Measurements from ENCODE around the gene MVB12B. TPM values are rescaled to one million over a fixed set of nuclear protein-coding genes. Genes with fewer than 3 reads are reported as not detected.

MVB12B gene
- total RNA-seq, 4 donors from 2014 or later, result 27.2 to 36.9 (median 33.2) TPM

DNA sequence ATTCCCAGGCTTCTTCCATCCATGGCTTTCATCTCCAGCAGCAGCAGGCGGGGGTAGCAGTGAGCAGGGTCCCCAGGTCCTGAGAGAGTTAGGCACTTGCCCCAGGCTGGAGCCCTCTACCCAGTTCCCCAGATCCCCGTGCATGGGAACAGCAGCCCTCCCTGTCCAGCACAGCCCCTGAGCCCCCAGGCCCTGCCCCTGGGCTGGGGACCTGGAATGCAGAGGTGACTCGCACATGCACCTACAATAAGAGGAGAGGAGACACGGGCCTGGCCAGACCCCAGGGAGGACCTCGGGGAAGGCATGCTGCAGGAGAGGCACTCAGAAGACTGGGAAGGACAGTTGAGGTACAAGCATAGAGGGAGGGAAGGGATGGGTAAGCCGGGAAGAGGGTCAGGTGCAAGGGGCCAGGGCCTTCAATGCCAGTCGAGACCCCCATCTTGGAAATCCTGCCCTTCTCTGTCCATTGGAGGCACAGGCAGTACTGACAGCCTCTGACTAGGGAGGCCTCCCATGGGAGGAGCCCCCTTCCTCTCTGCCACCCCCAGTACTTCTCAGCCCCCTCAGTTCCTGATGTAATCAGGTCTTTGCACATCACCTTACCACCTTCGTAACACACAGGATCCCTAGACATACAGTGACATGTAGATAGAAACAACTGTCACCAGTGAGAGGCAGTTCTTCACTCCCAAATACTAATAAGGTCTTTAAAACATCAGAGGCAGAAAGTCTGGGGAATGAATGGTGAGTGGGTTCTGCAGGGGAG lies 151.8 kb downstream of the MVB12B start:
- H3K4me1 ChIP-seq, result peaks cover 0 to 18% (median 0%) of the 10 kb centered on the region in 4 donors
- H3K4me3 ChIP-seq, result no peak overlapping the region
- H3K27me3 ChIP-seq, result no peaks in the 10 kb centered on the region
- H3K27ac ChIP-seq, result no peak overlapping the region
- no peak for TF ChIP-seq EP300 (IDR thresholded peaks at IDR 0.05)
- TF ChIP-seq, protein P1, sequence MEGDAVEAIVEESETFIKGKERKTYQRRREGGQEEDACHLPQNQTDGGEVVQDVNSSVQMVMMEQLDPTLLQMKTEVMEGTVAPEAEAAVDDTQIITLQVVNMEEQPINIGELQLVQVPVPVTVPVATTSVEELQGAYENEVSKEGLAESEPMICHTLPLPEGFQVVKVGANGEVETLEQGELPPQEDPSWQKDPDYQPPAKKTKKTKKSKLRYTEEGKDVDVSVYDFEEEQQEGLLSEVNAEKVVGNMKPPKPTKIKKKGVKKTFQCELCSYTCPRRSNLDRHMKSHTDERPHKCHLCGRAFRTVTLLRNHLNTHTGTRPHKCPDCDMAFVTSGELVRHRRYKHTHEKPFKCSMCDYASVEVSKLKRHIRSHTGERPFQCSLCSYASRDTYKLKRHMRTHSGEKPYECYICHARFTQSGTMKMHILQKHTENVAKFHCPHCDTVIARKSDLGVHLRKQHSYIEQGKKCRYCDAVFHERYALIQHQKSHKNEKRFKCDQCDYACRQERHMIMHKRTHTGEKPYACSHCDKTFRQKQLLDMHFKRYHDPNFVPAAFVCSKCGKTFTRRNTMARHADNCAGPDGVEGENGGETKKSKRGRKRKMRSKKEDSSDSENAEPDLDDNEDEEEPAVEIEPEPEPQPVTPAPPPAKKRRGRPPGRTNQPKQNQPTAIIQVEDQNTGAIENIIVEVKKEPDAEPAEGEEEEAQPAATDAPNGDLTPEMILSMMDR (IDR thresholded peaks at IDR 0.05), result no peak
- no peak for TF ChIP-seq POLR2A (IDR thresholded peaks at IDR 0.05)
- WGBS, 2 donors, result 81 to 92% methylated on average over 8 of the region's 8 CpGs
- H3K9me3 ChIP-seq, result no peaks in the 10 kb centered on the region
- no peak for DNase-seq (ENCODE audit: low spot score in 2 of 2)
- peaks cover 0 to 56% (median 0%) of the 10 kb centered on the region in 3 donors for H3K36me3 ChIP-seq

DNA sequence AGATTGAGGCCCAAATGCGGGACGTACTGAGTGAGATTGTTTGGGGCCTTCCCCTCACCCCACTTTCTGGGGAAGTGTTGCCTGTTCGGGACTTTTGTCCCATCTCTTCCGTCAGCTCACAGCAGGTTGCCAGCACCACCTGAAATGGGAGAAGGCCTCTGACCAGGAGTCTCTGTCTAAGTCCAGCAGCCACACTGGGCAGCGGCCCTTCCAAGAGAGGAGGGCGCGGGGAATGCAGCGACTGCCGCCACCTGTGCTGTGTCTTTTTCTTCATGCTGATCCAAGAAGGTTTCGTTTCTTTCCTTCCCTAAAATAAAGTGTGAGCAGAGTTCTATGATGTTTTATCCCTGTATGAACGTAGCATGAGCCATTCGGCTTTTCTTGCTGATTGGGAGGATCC lies 152.9 kb downstream of the MVB12B start:
- TF ChIP-seq, protein P1 (IDR thresholded peaks at IDR 0.05), result no peak
- TF ChIP-seq EP300 (IDR thresholded peaks at IDR 0.05) (no peak), POLR2A (IDR thresholded peaks at IDR 0.05) (no peak)
- Histone ChIP-seq H3K27me3 (no peaks in the 10 kb centered on the region), H3K4me3 (no peak overlapping the region), H3K4me1 (peaks cover 0 to 11% (median 0%) of the 10 kb centered on the region in 4 donors), H3K9me3 (no peaks in the 10 kb centered on the region), H3K27ac (no peak overlapping the region), H3K36me3 (peaks cover 0 to 65% (median 0%) of the 10 kb centered on the region in 3 donors)
- DNase-seq (ENCODE audit: low spot score in 2 of 2), result no peak
- 88 to 96% methylated on average over 12 of the region's 12 CpGs for WGBS, 2 donors

DNA sequence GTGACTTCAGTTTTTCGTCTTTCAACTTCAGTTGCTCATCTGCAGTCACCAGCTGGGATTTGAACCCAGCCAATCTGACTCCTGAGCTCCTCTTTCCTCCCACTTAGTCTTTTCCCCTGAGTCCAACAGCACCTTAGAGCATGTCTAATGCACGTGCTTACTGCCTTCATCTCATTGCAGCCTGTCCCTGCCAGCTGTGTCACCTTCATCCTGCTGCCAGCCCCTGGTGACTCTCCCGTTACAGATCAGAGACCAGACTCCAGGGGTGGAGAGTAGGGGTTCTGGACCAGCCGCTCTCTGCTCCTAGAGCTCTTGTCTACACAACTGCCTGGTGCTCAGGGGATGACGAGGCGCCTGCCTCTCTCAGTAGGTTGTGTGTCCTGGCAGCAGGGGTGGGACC lies 154.2 kb downstream of the MVB12B start:
- H3K4me3 ChIP-seq, result no peak overlapping the region
- H3K27me3 ChIP-seq, result no peaks in the 10 kb centered on the region
- peaks cover 0 to 11% (median 0%) of the 10 kb centered on the region in 4 donors for H3K4me1 ChIP-seq
- peaks cover 0 to 68% (median 0%) of the 10 kb centered on the region in 3 donors for H3K36me3 ChIP-seq
- peak overlapping the region in 1 of 4 donors; percentile 78 for H3K27ac ChIP-seq
- 80 to 91% methylated on average over 6 of the region's 6 CpGs for whole genome bisulfite sequencing, 2 donors
- TF ChIP-seq, protein P1 (IDR thresholded peaks at IDR 0.05), result no peak
- TF ChIP-seq POLR2A (IDR thresholded peaks at IDR 0.05) (no peak), EP300 (IDR thresholded peaks at IDR 0.05) (no peak)
- H3K9me3 ChIP-seq, result no peaks in the 10 kb centered on the region
- no peak for DNase-seq (ENCODE audit: low spot score in 2 of 2)

DNA sequence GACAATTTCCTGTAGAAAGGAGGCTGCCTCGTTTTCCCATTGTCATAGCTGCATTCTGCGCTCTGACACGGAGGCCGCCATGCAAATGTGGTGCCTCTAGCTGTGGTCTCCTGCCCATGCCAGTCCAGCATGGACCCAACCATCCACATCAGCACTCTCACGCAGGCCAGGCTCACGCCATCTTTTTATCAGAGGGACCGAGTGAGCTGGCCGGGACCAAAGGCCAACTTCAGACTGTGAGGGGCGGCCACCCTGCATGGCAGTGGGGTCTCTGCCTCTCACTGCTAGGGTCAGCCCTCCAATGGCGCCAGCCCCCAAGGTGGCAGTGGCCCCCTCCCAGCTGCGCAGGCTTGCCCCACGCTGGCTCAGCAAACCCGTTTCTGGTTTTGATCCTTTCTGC lies 155.2 kb downstream of the MVB12B start:
- DNase-seq (ENCODE audit: low spot score in 2 of 2), result no peak
- peak overlapping the region in 3 of 4 donors; percentile 7 to 78 (median 34) for H3K27ac ChIP-seq
- H3K36me3 ChIP-seq, result peaks cover 0 to 73% (median 0%) of the 10 kb centered on the region in 3 donors
- H3K27me3 ChIP-seq, result no peaks in the 10 kb centered on the region
- WGBS, 2 donors, result 74 to 81% methylated on average over 13 of the region's 13 CpGs
- H3K9me3 ChIP-seq, result no peaks in the 10 kb centered on the region
- TF ChIP-seq, protein P1 (IDR thresholded peaks at IDR 0.05), result no peak
- no peak for TF ChIP-seq POLR2A (IDR thresholded peaks at IDR 0.05)
- no peak for TF ChIP-seq EP300 (IDR thresholded peaks at IDR 0.05)
- no peak overlapping the region for H3K4me3 ChIP-seq
- peaks cover 0 to 11% (median 0%) of the 10 kb centered on the region in 4 donors for H3K4me1 ChIP-seq

DNA sequence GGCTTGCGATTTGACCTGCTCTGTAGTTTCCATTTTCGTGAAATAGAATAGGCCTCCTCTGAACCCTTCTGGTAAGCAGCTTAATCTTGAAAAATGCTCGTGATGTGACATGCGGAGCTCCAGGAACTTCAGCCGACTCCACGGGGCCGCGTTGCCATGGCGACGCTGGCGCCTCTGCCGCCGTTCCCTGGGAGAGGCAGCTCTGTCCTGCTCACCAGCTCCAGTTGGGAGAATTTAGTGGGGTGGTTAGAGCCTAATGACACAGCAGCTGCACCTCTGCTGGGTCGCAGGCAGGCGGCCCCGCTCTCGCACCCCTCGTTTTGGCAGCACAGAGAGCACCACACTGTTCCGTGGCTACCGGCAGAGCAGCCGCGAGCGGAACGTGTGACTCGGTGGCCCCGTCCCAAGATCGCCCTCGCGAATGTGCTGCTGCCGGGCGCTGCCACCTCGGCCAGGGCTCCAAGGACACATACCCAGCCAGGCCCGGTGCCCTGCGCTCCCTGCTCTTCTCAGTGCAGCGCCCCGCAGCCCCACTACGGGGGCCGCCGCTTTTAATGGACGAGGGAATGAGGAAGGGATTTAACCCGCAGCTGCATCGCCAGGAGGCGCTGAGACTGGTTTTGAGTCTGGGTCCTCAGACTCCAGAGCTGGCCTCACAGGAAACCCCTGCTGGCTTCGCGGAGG lies 155.9 kb downstream of the MVB12B start:
- TF ChIP-seq EP300 (IDR thresholded peaks at IDR 0.05) (peak in 1 of 2 donors; percentile 28), POLR2A (IDR thresholded peaks at IDR 0.05) (no peak)
- TF ChIP-seq, protein P1 (IDR thresholded peaks at IDR 0.05), result no peak
- Histone ChIP-seq H3K36me3 (peaks cover 0 to 78% (median 0%) of the 10 kb centered on the region in 3 donors), H3K27me3 (no peaks in the 10 kb centered on the region), H3K4me1 (peaks cover 0 to 11% (median 0%) of the 10 kb centered on the region in 4 donors), H3K27ac (peak overlapping the region in 2 of 4 donors; percentile 34 to 78), H3K4me3 (no peak overlapping the region), H3K9me3 (no peaks in the 10 kb centered on the region)
- no peak for DNase-seq (ENCODE audit: low spot score in 2 of 2)
- 43 to 66% methylated on average over 15 to 37 of the region's 45 CpGs for WGBS, 2 donors

All from tibial nerve (tissue), 4 donors.